ENCODE measurements around the gene INHBA. TPM values are rescaled to one million over a fixed set of nuclear protein-coding genes. Genes with fewer than 3 reads are reported as not detected.

INHBA gene
- total and polyA plus RNA-seq, 7 donors, result 0.23 to 5.5 (median 1.2) TPM

DNA sequence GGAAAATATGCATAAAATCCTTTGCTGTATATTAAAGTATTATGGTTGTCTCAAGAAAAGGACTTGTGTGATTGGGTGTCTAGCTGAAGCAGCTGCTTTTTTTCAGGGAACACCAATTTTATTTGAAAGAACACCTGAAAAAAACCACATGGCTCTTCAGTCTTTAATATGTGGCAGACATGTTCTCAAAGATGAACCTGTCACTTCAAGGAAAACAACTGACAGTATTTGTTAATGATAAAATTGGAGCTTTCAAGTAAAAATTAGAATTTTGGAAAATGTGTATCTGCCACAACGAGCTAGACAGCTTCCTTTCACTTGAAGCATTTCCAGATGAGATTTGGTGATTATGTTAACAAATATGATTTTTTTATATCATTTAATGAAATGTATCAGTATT, 59.3 kb downstream of the INHBA start:
- intact Hi-C loops (cut with DNase I), result no loop called here
- Histone ChIP-seq H3K9me3 (no peaks in the 10 kb centered on the region), H3K36me3 (no peaks in the 10 kb centered on the region), H3K4me1 (no peaks in the 10 kb centered on the region), H3K4me3 (no peak overlapping the region), H3K27me3 (no peaks in the 10 kb centered on the region), H3K27ac (no peak overlapping the region)
- DNase-seq, result no peak
- TF ChIP-seq POLR2A (IDR thresholded peaks at IDR 0.05) (no peak), POLR2AphosphoS5 (IDR thresholded peaks at IDR 0.05) (no peak), EP300 (IDR thresholded peaks at IDR 0.05) (no peak)
- TF ChIP-seq, protein P1, sequence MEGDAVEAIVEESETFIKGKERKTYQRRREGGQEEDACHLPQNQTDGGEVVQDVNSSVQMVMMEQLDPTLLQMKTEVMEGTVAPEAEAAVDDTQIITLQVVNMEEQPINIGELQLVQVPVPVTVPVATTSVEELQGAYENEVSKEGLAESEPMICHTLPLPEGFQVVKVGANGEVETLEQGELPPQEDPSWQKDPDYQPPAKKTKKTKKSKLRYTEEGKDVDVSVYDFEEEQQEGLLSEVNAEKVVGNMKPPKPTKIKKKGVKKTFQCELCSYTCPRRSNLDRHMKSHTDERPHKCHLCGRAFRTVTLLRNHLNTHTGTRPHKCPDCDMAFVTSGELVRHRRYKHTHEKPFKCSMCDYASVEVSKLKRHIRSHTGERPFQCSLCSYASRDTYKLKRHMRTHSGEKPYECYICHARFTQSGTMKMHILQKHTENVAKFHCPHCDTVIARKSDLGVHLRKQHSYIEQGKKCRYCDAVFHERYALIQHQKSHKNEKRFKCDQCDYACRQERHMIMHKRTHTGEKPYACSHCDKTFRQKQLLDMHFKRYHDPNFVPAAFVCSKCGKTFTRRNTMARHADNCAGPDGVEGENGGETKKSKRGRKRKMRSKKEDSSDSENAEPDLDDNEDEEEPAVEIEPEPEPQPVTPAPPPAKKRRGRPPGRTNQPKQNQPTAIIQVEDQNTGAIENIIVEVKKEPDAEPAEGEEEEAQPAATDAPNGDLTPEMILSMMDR (IDR thresholded peaks at IDR 0.05), result no peak
- 59 to 68% methylated on average over 1 of the region's 1 CpG for WGBS, 2 donors

DNA sequence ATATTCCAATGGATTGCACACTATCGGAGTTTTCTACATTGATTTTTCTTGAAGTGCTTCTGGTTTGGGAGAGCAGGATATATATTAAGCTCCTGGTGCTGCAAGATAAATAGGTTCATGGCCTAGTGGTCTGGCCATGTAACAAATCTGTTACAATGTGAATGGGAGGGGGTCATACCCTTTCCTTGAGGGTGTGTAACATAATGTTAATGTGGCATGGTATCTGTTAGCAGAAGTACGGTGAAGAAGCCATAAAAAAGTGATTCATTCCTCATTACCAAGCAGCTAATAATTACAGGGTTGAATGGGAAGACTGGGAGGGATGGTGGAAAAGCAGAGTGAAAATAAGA, 61.2 kb downstream of the INHBA start:
- intact Hi-C loops (cut with DNase I), result no loop called here
- Histone ChIP-seq H3K27ac (no peak overlapping the region), H3K4me1 (no peaks in the 10 kb centered on the region), H3K27me3 (no peaks in the 10 kb centered on the region), H3K4me3 (no peak overlapping the region), H3K36me3 (no peaks in the 10 kb centered on the region), H3K9me3 (no peaks in the 10 kb centered on the region)
- no peak for TF ChIP-seq POLR2A (IDR thresholded peaks at IDR 0.05)
- TF ChIP-seq POLR2AphosphoS5 (IDR thresholded peaks at IDR 0.05), result no peak
- TF ChIP-seq, protein P1 (IDR thresholded peaks at IDR 0.05), result no peak
- TF ChIP-seq EP300 (IDR thresholded peaks at IDR 0.05), result no peak
- DNase-seq, result no peak
- 80 to 88% methylated on average over 2 of the region's 2 CpGs for whole genome bisulfite sequencing, 2 donors

DNA sequence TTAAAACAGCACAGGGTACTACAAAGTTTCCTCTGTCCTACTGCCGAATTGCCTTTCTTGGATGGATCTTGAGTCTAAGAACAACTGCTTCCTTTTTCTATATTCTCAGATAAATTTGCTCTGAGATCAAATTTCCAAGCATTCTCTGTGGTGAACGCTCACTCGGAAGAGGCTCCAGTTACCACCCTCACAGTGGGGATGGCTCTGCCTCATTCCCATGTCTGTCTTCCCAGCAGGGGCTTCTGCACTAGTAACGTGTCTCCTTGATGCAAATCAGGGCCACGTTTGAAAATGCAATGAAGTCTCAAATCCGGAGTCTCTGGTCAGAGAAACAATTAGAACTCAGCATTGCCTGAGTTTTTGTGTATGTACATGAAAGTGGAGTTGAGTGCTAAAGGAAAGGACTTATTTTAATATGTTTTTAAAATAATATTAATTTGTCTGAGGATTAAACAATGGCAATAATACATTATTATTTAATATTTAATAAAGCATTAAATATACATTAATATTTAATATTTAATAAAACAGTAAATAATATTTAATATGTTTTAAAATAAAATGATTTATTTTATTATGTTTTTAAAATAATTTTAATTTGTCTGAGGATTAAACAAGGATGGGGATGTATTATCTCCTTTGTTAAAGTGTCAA, 61.8 kb downstream of the INHBA start:
- no peak overlapping the region for H3K27ac ChIP-seq
- no peak for DNase-seq
- no peaks in the 10 kb centered on the region for H3K36me3 ChIP-seq
- intact Hi-C loops (cut with DNase I), result no loop called here
- H3K4me1 ChIP-seq, result no peaks in the 10 kb centered on the region
- TF ChIP-seq POLR2AphosphoS5 (IDR thresholded peaks at IDR 0.05) (no peak), EP300 (IDR thresholded peaks at IDR 0.05) (no peak), POLR2A (IDR thresholded peaks at IDR 0.05) (no peak)
- TF ChIP-seq, protein P1 (IDR thresholded peaks at IDR 0.05), result no peak
- no peak overlapping the region for H3K4me3 ChIP-seq
- WGBS, 2 donors, result 81 to 82% methylated on average over 6 of the region's 6 CpGs
- no peaks in the 10 kb centered on the region for H3K27me3 ChIP-seq
- no peaks in the 10 kb centered on the region for H3K9me3 ChIP-seq

DNA sequence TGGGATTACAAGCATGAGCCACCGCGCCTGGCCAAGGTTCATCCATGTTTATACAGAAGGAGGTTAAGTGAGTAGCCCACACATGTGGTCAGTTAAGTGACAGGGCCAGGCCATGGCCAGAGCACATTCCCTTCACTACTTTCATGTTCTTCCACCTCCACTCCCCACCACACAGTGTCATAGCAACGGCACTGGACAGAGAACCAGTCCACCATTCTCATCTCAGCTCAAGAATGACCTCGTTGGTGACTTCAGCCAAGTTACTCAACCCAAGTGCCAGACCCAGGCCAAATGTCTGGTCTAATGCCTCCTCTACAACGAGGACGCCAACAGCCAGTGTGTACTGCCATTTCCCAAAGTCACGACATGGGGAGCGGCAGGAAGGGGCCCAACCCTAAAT, 62.4 kb downstream of the INHBA start:
- no peaks in the 10 kb centered on the region for H3K36me3 ChIP-seq
- no peaks in the 10 kb centered on the region for H3K9me3 ChIP-seq
- H3K27me3 ChIP-seq, result no peaks in the 10 kb centered on the region
- H3K27ac ChIP-seq, result no peak overlapping the region
- WGBS, 2 donors, result 79 to 84% methylated on average over 8 of the region's 8 CpGs
- no peak for DNase-seq
- no peaks in the 10 kb centered on the region for H3K4me1 ChIP-seq
- no peak overlapping the region for H3K4me3 ChIP-seq
- intact Hi-C loops (cut with DNase I), result no loop called here
- TF ChIP-seq EP300 (IDR thresholded peaks at IDR 0.05) (no peak), POLR2AphosphoS5 (IDR thresholded peaks at IDR 0.05) (no peak), POLR2A (IDR thresholded peaks at IDR 0.05) (no peak)
- TF ChIP-seq, protein P1 (IDR thresholded peaks at IDR 0.05), result no peak

DNA sequence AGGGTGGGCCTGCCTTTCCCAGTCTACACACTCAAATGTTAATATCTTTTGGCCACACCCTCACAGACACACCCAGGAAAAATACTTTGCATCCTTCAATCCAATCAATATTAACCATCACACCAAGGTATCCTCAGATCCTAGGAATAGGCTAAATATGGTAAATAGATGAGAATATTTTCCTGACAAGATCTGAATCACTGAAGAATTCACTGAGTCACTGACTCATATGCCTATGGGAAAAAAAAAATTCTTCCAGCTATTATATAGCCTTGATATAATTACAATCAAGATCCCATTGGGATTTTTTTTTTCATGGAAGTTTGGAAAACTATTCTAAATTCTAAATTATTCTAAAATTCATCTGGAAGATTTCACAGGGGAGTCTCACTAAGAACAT, 65.8 kb downstream of the INHBA start:
- no peak overlapping the region for H3K27ac ChIP-seq
- no peaks in the 10 kb centered on the region for H3K27me3 ChIP-seq
- intact Hi-C loops (cut with DNase I), result no loop called here
- H3K36me3 ChIP-seq, result no peaks in the 10 kb centered on the region
- H3K4me1 ChIP-seq, result no peaks in the 10 kb centered on the region
- no peak for DNase-seq
- H3K4me3 ChIP-seq, result no peak overlapping the region
- no peak for TF ChIP-seq POLR2AphosphoS5 (IDR thresholded peaks at IDR 0.05)
- no peak for TF ChIP-seq POLR2A (IDR thresholded peaks at IDR 0.05)
- TF ChIP-seq EP300 (IDR thresholded peaks at IDR 0.05), result no peak
- TF ChIP-seq, protein P1 (IDR thresholded peaks at IDR 0.05), result no peak
- peaks cover 0 to 4% (median 0%) of the 10 kb centered on the region in 4 donors for H3K9me3 ChIP-seq
